Caco-2 (cell line): ENCODE results near the gene EPB41. TPM values are rescaled to one million over a fixed set of nuclear protein-coding genes. Genes with fewer than 3 reads are reported as not detected.

Source experiments
- BruUV-seq: library from RNA; stranded (reverse); fragments of 400-500 nt; replicated peaks from 2 replicates; lab custom pipeline; 2021; lab: Mats Ljungman, UMichigan
- CTCF ChIA-PET: fragments of 300-600 bp; sonication (Branson Sonifier 250); formaldehyde crosslinking; loops from one replicate; lab custom pipeline; 2022; ENCODE audit warnings: antibody characterized with exemption; lab: Charles Lee
- POLR2A ChIA-PET: fragments of 300-600 bp; sonication (Branson Sonifier 250); formaldehyde crosslinking; loops from one replicate; lab custom pipeline; 2022; ENCODE audit warnings: antibody characterized with exemption; lab: Charles Lee
- DNase-seq, 2 experiments: peaks; one replicate each; pipeline versions ENCODE4 v3.0.0 to v3.0.0-alpha.2; 2020 to 2022
- H3K27me3 ChIP-seq: replicated peaks from 2 replicates; pipeline ENCODE4 v1.6.0; 2011; ENCODE audit warnings: low read length; ENCODE audit not compliant: control insufficient read depth, insufficient read depth
- H3K36me3 ChIP-seq: 2 replicates; pipeline ENCODE4 v1.5.1; 2011; ENCODE audit warnings: low read length; ENCODE audit not compliant: control insufficient read depth, insufficient read depth
- H3K4me1 ChIP-seq: fragments of 250-450 bp; sonication (Bioruptor Pico); 2 replicates; pipeline ENCODE4 v1.5.1; 2020; ENCODE audit warnings: mild to moderate bottlenecking
- H3K4me3 ChIP-seq: 2 replicates; pipeline ENCODE4 v1.5.1; 2011; ENCODE audit warnings: low read depth, mild to moderate bottlenecking, control low read depth, low read length
- H3K9me3 ChIP-seq: fragments of 250-450 bp; sonication (Bioruptor Pico); 2 replicates; pipeline ENCODE4 v1.5.1; 2020; ENCODE audit warnings: mild to moderate bottlenecking, moderate library complexity
- H3K27ac Mint-ChIP-seq: one replicate; pipeline ENCODE4 v1.8.0; 2022; ENCODE audit warnings: mixed read lengths; ENCODE audit not compliant: unreplicated experiment
- H3K27me3 Mint-ChIP-seq: one replicate; pipeline ENCODE4 v1.8.0; 2022; ENCODE audit warnings: mixed read lengths; ENCODE audit not compliant: insufficient read depth, unreplicated experiment
- H3K36me3 Mint-ChIP-seq: one replicate; pipeline ENCODE4 v1.8.0; 2022; ENCODE audit warnings: mild to moderate bottlenecking, mixed read lengths; ENCODE audit not compliant: insufficient read depth, unreplicated experiment
- H3K4me1 Mint-ChIP-seq: one replicate; pipeline ENCODE4 v1.8.0; 2022; ENCODE audit warnings: low read depth, mixed read lengths; ENCODE audit not compliant: unreplicated experiment
- H3K4me3 Mint-ChIP-seq: one replicate; pipeline ENCODE4 v1.8.0; 2022; ENCODE audit warnings: mild to moderate bottlenecking, moderate library complexity, mixed read lengths; ENCODE audit not compliant: unreplicated experiment
- H3K9me3 Mint-ChIP-seq: one replicate; pipeline ENCODE4 v1.8.0; 2022; ENCODE audit warnings: mixed read lengths; ENCODE audit not compliant: unreplicated experiment
- CTCF ChIP-seq, 2 experiments: fragments of 200-600 bp in 1 of 2; IDR thresholded peaks; 1 replicate in 1 of 2; 2 replicates in 1 of 2; pipeline versions ENCODE4 v1.5.1 to v1.8.0; 2011 to 2022; ENCODE audit warnings: antibody characterized with exemption in 1 of 2, control low read depth in 1 of 2, inconsistent platforms in 1 of 2, low read depth in 1 of 2, low read length in 1 of 2, mild to moderate bottlenecking in 1 of 2, moderate library complexity in 1 of 2; ENCODE audit not compliant: insufficient read depth in 1 of 2, severe bottlenecking in 1 of 2, unreplicated experiment in 1 of 2
- intact Hi-C: fragments of 100-400 bp; cut with micrococcal nuclease; formaldehyde crosslinking; loops from one replicate; pipeline ENCODE4 v1.10.0; 2022; ENCODE audit not compliant: unreplicated experiment
- total RNA-seq: library from RNA; stranded (reverse); gene quantifications from 2 replicates; pipeline ENCODE4 v1.2.3, GENCODE V29; 2022

EPB41 gene
- total RNA-seq, 1 experiment from 2014 or later, result 29.5 TPM

DNA sequence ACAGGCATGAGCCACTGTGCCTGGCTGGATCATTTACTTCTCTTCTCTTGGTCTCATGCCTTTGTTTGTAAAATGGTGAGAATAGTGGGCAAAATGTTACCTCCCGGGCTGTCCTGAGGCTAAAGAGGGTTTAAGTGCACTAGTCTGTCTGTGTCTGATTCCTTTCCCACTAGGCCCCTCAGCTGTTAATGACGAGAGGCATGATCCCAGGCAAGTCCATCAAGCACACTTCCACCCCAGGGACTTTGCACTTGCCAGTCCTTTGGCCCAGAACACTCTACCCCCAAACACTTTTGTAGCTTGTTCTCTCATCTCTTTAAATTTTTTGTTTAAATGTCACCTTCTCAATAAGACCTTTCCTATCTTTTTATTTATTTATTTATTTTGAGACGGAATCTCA is 13.8 kb upstream of the EPB41 start:
- no peaks in the 10 kb centered on the region for H3K4me1 ChIP-seq
- H3K9me3 ChIP-seq, result no peaks in the 10 kb centered on the region
- no peak for TF ChIP-seq CTCF (IDR thresholded peaks at IDR 0.05; ENCODE audit: insufficient read depth in 1 of 2, low read depth in 1 of 2, low read length in 1 of 2, severe bottlenecking in 1 of 2, unreplicated experiment in 1 of 2)
- H3K27me3 ChIP-seq, result no peaks in the 10 kb centered on the region
- BruUV-seq, result no TSS peak
- Mint-ChIP-seq H3K4me1 (no peaks in the 10 kb centered on the region), H3K27ac (no peak overlapping the region), H3K27me3 (no peaks in the 10 kb centered on the region), H3K36me3 (peaks cover 5% of the 10 kb centered on the region), H3K9me3 (no peaks in the 10 kb centered on the region), H3K4me3 (no peak overlapping the region)
- no peak overlapping the region for H3K4me3 ChIP-seq
- ChIA-PET CTCF (no interaction called here), POLR2A (no interaction called here)
- no peaks in the 10 kb centered on the region for H3K36me3 ChIP-seq
- no peak for DNase-seq
- intact Hi-C loops, result no loop called here

- no TSS peak for BruUV-seq
- POLR2A ChIA-PET, result no interaction called here
These were observed 11.6 kb upstream of the EPB41 start for GRCh38 chr1:28902738-28903137.

DNA sequence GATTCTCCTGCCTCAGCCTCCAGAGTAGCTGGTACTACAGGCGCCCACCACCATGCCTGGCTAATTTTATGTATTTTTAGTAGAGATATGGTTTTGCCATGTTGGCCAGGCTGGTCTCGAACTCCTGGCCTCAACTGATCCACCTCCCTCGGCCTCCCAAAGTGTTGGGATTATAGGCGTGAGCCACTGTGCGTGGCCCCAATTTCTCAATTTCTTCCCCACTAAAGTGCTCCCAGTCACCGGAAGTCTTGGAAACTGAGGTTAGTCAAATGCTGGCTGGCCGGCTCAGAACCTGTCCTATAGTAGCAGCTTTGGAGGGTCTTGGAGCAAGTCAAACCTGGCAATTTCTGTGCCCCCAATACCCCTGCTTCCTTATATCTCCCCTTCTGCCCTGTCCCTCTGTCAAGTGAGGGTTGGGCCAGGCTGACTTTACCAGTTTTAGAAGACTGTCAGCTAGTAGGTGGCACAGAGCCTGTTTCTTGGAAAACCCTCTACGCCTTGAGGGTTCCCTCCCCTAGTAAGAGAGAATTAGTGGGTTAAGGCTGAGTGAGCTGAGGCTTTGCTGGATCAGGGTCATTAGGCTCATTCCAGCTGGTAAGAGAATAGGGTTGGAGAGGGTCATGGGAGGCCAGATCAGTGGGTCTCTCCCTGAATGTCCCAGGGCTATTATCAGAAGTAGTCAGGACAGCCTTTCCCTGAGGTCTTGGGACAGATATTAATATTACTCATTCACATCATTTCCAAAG is 8.3 kb upstream of the EPB41 start:
- intact Hi-C loops, result no loop called here
- Mint-ChIP-seq H3K4me3 (no peak overlapping the region), H3K27ac (no peak overlapping the region), H3K9me3 (no peaks in the 10 kb centered on the region), H3K27me3 (no peaks in the 10 kb centered on the region), H3K36me3 (no peaks in the 10 kb centered on the region), H3K4me1 (no peaks in the 10 kb centered on the region)
- BruUV-seq, result no TSS peak
- Histone ChIP-seq H3K9me3 (no peaks in the 10 kb centered on the region), H3K36me3 (no peaks in the 10 kb centered on the region), H3K4me1 (no peaks in the 10 kb centered on the region), H3K4me3 (no peak overlapping the region), H3K27me3 (no peaks in the 10 kb centered on the region)
- no peak for DNase-seq
- POLR2A ChIA-PET, result no interaction called here
- TF ChIP-seq CTCF (IDR thresholded peaks at IDR 0.05; ENCODE audit: insufficient read depth in 1 of 2, low read depth in 1 of 2, low read length in 1 of 2, severe bottlenecking in 1 of 2, unreplicated experiment in 1 of 2), result no peak
- CTCF ChIA-PET, result no interaction called here

More at GRCh38 chr1:28902738-28903137, 11.6 kb upstream of the EPB41 start:
- Mint-ChIP-seq H3K4me3 (no peak overlapping the region), H3K36me3 (no peaks in the 10 kb centered on the region), H3K27ac (no peak overlapping the region), H3K9me3 (no peaks in the 10 kb centered on the region), H3K4me1 (no peaks in the 10 kb centered on the region), H3K27me3 (no peaks in the 10 kb centered on the region)
- Histone ChIP-seq H3K36me3 (no peaks in the 10 kb centered on the region), H3K4me3 (no peak overlapping the region), H3K9me3 (no peaks in the 10 kb centered on the region), H3K27me3 (no peaks in the 10 kb centered on the region), H3K4me1 (no peaks in the 10 kb centered on the region)
- DNase-seq, result no peak
- CTCF ChIA-PET, result interaction anchor here (0.6 kb wide), 1 partner anchor 295 kb away, joined by 3 read pairs; no protein-coding TSS in a partner anchor
- no peak for TF ChIP-seq CTCF (IDR thresholded peaks at IDR 0.05; ENCODE audit: insufficient read depth in 1 of 2, low read depth in 1 of 2, low read length in 1 of 2, severe bottlenecking in 1 of 2, unreplicated experiment in 1 of 2)
- intact Hi-C loops, result no loop called here
